NK-92 (cell line): ENCODE data around the gene MARK2.

Experiments
- DNase-seq: peaks from one replicate; lab custom pipeline; 2025; ENCODE audit not compliant: unreplicated experiment; lab: John Stamatoyannopoulos, UW

MARK2 gene

DNA sequence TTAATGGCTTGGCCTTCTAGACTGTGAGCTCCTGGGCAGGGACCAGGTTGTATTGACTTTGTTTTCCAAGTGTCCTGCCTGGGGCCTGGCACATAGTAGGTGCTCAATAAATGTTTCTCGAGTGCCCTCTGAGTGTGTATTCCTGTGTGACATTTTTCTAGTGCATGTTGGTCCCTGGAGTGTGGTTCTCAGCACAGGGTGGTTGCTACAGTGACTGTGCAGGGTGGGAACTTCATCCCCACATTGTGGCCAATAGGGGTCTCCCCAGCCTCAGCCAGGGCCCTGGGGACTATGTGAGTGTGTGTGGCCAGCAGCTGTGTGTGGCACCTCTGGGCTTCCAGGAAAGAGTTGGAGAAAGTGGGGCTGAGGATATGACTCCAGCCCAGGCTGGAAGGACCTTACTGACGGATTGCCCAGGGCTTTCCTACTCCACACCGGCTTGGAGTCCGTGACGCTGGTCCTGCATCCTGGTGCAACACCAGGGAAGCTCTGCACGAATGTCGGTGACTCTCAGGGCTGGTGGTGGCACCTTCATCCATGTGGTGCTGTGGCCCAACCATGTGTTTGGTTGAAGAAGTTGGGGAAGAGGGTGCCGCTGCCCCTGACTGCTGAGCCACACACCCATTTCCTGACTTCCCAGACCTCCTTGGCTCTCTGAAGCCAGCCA lies 9.0 kb upstream of the MARK2 start:
- no peak for DNase-seq

DNA sequence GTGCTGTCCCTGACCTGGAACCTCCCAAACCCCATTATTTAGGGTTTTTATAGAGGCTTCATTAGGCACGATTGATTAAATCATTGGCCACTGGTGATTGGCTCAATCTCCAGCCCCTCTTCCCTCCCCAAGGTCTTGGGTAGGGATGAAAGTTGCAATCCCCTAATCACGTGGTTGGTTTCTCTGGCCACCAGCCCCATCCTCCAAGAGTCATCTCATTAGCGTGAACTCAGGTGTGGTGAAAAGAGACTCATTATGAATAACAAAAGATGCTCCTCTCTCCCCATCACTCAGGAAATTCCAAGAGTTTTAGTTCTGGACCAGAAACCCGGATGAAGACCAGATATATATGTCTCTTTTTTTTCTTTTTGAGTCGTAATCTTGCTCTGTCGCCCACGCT lies 7.6 kb upstream of the MARK2 start:
- no peak for DNase-seq

DNA sequence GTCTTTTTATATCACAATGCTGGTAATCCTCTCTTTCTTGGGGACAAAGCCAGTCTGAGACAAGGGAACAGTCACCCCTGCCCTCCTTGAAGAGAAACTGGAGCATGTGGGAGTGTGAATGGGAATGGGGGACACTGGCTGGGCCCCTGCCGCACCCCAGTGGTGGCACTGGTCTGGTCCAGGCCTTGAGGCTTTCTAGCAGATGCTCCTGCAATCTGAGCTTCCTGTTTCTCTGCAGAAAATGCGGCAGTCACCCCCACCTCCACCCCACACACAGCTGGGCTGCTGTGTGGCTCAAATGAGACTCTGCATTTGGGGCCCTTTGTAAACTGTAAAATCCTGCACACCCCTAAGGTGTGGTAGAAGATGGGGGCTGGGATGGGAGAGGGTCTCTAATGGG lies 6.6 kb upstream of the MARK2 start:
- DNase-seq: no peak

DNA sequence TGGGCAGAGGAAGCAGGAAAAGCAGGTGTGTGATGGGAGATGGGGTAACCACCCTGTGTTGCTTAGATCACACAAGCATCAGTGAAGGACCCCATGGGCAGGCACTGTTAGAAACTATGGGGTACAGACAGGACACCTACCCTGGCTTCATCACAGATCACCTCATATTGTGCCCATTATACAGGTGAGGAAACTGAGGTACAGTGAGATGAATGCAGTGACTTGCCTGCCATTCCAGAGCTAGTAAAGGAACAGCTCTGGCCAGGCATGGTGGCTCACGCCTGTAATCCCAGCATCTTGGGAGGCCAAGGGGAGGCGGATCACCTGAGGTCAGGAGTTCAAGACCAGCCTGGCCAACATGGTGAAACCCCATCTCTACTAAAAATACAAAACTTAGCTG lies 5.9 kb upstream of the MARK2 start:
- no peak for DNase-seq

DNA sequence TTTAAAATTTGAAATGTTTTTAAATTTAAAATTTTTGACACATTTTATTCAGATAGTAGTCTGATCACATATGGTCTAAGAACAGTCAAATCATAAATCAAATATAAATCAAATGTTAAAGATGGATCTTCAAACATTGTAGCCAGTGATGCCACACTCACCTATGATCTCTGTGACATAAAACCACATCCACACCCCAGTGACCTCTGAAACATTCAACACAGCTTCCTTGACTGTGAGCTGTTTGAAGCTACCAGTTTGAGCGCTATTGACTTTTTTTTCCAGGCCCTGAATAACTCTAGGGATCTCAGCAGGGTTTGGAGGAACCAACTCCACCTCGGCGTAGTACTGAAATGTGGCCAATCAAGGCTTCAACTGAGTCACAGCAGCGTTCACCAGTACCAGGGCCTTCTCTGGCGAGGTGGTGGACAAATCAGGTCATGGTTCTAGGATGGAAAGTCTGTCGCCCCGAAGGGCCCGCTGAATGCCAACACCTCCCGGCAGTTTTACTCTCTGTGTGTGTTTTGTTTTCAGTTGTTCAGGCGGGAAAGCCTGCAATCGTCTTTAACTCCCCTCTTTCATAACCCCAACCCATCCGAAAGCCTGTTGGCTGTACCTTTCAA lies 4.3 kb upstream of the MARK2 start:
- no peak for DNase-seq

DNA sequence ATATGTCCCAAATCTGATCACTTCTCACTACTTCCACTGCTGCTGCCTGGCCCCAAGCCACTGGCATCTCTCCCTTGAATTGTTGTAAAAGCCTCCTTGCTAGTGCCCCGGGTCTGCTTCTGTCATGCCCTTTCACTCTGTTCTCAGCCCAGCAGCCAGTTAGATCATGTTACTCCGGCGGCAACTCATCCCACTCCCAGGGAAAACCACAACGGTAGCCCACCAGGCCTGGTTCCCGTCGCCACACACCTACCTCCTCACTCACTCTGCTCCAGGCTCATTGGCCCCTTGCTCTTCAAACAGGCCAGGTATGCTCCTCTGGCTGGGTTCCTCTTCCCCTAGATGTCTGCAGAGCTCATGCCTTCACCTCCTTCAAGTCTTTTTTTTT lies 3.8 kb upstream of the MARK2 start:
- no peak for DNase-seq

DNA sequence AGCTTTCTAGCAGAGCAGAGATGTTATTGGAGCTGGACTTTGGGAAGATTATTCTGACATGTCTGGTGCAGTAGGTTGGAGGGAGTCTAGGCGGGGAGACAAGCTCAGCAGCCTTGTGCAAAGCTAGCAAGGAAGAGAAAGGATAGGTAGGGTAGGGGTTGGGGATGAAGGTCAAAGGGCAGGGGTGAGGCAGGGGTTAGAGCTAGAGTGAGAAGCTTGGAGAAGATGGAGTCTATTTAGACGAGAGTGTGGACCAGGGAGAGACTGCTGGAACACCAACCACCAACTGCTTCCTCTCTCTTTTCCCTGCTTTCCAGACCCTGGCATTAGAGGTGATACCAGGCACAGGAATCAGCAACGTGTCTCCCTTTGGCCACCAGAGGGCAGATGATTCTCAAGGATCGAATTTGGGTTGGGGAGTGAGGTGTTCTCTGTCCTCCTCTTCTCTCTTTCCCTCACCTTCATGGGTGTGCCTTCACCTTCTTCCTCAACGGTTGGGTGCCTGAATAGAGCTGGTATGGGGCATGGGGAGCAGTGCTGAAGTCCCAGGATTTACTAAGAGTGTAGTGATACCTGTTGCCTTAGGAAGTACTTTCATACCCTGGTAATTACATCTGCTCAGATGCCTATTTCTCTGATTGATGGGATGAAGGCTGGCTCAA lies 1.8 kb upstream of the MARK2 start:
- DNase-seq: no peak

DNA sequence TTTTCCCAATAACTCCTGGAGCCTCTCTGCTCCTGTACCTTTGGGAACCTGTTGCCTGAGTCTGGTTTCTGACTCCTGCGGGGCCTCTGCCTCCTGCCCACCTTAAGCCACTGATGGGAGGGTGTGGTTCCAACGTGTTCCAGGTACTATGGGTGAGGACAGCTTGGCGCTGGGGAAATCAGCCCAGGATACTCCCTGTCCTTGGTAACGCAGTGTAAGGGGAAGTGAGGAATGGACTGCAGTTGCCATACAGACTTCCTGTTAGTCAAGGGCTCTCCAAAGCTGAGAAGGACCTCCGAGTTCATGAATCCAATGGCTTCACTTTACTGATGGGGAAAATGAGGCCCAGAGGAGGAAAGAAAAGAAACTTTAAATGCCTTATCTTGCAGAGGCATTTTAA lies 1.2 kb upstream of the MARK2 start:
- DNase-seq: no peak

DNA sequence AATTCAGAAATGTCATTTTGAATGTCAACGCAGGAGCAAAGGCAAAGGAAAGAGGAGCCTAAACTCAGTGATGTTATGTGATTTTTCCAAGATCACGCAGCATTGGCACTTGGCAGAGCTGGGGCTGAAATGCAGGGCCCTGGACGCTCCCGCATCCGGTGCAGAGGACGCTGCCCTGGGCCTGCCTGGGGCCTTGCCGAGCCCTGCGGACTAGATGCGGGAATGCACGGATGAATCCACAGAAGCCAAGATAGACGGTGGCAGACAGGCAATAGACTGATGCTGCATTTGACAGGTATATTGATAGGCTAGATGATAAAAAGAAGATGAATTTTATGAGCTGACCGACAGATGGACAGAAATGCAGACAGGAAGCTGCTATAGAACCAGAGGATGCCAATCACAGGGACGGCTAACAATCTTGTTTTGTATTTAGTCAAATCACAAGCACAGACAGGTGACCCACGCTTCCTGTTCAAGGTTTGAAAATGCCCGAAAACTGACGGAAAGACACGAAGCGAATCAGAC lies 696 bp upstream of the MARK2 start:
- DNase-seq: no peak

DNA sequence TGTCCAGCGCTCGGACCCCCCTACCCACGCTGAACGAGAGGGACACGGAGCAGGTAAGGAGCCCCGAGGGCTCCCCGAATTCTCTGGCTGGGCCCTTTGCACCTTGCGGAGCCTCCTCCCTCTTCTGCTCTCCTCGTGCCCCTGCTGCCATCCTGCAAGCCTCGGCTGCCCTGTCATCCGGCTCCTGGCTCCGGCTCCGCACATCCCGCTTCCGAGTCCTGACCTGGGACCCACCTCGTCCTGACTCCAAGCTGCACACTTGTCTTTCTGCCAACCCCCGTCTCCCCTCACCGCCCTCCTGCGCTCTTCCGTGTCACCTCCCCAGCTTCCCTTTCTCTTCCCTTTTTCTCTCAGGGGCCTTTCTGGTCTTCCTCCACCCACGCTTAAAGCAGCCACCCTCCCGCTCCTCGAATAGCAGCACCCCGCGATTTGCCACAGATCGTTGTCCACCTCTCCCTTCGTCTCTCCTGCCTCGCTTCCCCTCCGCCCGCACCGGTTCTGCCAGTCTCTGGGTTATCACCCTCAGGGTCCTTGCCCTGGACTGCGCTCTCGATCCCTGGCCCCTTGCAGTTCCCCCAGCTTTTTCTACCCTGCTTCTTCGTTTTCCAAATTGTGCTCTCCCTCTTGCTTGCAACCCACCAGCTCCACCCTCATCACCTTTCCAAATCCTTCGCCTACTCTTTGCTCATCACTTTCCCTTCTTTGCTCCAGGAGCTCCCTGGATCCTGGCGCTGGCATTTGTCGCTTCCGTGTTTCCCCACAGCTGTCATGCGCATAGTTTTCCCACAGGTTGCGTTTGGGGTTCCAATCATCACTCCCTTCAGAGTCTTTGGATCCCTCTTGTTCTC lies 822 bp downstream of the MARK2 start:
- DNase-seq: no peak

DNA sequence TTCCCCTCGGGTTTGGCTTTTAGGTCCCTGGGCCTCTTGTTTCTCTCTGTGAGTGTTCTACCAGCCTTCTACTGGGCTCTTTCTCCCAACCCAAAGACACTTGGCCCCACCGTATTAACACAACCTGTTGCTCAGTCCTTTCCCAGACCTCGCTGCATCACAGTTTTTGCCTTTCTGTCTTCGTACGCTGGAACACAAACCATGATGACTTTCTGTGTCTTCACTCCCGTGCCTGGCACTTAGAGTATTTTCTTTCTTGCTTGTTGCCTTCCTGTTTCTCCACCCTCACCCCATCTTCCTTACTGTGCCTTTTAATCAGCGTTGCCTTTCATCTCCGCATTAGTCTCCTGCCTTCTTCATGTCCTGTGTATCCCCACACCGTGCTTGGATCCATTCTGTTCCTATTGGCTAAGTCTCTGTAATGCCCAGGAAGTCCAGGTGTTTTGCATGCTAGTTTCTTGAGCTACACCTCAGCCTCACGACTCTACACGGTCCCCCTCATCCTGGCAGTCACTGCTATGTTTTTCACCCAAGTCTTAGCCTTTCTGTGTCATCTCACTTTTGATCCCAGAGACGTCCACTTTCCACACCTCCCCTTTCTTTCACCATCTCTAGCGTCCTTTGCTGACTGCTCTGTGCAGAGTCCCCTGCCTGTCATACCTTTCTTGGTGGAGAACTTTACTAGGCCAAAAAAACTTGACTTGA lies 1.6 kb downstream of the MARK2 start:
- no peak for DNase-seq

DNA sequence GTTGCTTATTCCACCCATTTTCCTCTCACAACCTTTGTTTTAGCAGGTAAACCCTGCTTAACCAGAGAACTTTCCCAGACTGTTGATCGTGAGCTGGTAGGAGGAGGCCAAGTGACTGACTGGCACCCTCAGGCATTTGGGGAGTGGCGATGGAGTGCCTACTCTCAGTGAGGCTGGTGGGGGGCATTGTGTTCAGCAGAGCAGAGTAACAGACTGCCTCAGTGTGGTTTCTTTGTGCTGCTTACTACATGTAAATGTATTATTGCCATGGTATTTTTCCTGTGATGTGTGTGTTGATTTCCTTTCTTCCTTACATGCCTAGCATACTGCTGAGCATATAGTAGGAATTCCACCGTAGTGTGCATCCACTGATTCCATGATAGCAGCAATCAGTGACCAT lies 2.6 kb downstream of the MARK2 start:
- no peak for DNase-seq

DNA sequence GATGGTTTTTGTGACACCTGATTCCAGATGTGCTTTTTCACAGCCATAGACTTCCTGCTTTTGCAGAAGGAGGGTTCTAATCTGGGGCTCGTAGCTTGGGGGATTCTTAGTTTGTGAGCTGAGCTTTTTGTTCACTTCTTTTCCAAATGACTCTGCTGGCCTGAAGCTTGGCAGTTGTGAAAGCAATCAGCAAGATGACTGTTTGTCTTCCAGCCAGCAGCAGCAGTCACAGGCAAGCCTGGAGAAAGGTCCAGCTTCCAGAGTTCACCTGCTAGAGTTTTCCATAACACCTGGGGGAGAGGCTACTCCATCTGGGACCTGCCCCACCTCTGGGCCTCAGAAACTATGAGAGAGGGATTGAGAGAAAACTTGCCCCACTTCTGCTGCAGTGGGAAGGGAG lies 4.1 kb downstream of the MARK2 start:
- no peak for DNase-seq

DNA sequence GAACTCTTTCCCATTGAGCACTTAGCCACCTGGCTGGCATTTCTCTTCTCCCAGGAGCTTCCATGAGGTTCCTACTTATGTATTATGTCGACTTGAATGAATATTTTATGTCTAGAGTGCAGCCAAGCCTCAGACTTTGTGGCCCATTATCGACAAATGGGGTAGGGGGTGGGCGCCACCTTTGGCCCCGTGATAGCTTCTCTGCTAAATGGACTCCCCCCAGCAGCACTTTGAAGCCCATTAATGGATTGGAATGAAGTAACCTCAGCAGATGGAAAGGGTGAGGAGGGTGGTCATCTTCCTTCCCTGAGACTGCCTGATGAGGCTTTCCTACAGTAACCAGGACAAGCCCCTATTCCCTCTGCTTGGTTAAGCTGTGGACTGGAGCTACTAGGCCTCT lies 5.9 kb downstream of the MARK2 start:
- no peak for DNase-seq

DNA sequence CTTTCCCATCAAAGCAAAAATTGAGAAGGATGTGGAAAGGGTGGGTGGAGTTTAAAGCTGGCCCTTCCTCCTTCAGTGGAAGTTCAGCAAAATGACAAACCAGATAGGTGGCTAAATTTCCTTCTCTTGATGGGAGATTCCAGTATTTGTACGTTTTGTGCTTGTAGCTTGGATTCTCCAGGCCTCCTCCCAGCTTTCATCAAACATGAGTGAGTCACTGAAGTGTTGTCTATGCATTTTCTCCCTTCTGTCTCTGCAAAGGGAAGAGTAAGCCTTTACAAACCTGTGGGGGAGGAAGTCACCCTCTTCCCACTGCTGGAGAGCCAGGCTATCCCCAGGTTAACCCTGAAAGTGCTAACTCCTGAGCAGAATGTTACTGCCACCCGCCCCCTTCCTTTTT lies 6.4 kb downstream of the MARK2 start:
- no peak for DNase-seq

DNA sequence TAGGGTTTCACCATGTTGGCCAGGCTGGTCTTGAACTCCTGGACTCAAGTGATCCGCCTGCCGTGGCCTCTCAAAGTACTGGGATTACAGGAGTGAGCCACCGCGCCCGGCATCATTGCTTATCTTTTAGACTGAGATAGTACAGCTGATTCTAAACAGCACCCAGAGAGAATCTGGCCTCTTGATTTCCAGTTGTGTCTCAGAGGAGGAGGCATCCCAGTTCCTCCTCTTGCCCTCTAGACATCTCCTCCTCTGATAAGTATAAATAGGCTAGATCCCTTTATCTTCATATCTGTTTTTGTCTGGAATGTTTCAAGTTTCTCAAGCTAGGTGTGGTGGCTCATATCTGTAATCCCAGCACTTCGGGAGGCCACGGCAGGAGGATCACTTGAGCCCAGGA lies 7.0 kb downstream of the MARK2 start:
- DNase-seq: no peak

DNA sequence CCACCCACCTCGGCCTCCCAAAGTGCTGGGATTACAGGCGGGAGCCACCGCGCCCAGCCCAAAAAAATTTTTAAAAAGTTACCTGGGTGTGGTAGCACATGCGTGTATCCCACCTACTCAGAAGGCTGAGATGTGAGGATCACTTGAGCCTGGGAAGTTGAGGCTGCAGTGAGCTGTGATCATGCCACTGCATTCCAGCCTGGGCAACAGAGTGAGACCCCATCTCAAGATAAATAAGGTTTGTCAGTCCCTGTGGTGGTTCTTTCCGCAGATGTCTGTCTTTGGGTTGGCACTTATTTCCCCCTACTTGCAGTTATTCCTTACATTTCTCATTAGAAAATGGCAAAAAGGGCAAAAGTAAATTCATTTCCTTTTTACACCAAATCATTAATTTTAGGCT lies 8.0 kb downstream of the MARK2 start:
- no peak for DNase-seq

DNA sequence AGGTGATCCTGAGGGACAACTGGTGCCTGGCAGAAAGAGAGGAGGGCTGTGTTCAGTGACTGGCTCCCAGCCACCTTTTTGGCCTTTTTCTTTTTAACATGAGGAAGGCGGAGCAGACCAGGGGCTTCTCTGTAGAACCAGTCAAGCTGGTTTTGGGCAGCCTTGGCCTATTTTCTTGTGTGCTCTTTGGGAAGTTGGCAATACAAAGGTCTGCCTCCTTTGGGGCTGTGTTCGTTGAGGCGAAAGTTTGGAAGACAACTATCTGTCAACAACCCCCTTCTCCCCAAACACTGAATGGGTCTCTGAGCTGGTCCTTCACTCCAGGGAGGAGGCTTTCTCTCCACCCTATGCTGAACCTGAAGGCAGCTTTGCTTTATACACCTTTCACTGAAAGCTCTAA lies 8.5 kb downstream of the MARK2 start:
- no peak for DNase-seq

DNA sequence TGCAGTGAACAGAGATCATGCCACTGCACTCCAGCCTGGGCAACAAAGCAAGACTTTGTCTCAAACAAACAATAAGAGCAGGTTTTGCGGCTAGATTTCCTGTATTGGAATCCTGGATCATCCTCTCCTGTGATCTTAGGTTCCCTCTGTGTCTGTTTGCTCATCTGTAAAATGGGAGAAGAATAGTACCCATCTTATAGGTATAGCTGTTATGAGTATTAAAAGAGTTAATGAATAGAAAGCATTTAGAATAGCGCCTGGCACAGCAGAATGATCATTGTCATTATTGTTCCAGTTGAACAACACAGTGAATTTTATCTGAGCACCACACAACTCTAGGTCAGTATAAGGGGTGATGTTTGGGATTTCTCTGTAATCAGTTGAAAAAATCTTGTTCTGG lies 10.8 kb downstream of the MARK2 start:
- no peak for DNase-seq

DNA sequence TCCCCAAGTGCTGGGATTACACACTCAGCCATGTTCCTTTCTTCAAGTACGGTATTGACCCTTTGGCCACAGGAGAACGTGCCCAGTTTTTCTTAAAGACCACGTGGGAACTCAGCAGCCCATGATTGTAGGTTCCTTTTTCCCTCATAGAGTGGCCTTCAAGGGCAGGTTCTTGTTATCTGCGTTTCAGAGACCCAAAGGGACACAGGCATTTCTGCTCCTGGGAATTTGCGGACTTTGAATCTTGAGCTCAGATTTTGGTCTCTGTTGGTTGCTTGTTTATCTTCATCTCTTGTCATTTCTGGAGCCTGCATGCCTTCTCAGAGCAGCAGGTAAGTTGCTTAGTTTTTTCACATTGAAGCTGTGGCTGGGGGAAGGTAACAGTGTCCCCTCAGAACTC lies 12.0 kb downstream of the MARK2 start:
- DNase-seq: no peak

DNA sequence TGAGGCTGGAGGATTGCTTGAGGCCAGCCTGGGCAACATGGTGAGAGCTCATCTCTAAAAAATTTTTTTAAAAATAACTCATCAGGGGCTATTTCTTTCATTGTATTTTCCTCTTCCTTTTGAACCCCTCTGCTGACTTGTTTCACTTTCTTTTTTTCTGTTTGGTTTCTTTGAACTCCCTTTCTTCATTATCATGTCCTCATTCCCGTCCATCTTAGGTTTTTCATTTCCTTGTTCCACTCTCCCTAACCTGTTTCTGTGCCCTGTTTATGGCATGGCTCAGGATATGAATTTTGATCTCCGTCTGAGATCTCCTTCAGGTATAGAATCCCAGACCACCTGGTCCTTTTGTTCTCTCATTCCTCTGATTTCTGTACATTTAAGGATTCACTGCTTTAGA lies 12.5 kb downstream of the MARK2 start:
- DNase-seq: no peak
